ENCODE results near the gene FCGR3A.
"Not testable (repeated sequence)": the region's sequence is repeated elsewhere in the genome, so short reads cannot be mapped to it uniquely, and the experiment has no call there.

The FCGR3A gene

DNA sequence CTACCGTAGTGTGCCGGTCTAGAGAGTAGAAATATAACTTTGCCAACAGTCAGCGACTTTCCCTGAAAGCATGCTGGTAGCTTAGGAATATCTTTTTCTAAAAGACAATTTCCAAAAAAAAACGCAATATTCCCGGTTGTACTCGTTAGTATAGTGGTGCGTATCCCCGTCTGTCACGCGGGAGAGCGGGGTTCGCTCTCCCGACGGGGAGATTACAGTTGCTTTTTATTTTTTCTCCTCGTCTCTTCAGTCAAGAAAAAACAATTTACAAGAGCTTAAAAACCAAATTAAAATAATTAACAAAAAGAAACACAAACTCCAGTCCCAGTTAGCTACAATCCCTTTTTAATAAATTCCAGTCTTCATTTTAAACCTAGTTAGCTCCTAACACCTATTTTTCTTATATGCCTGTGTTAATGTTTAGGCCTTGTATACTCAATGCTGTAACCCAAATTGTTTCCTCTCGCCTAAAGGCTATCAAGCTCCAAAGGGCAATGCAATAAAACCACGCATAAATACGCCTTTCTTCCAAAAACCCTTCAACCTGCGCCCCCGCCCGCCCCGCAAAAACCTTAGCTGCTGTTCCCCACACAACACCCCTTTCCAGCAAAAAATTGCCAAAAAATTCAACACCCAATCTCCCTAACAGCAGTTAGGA, 17.5 kb downstream of the FCGR3A start:
- no peak for DNase-seq (ENCODE audit: low read depth in 2 of 3, low spot score in 1 of 3)

DNA sequence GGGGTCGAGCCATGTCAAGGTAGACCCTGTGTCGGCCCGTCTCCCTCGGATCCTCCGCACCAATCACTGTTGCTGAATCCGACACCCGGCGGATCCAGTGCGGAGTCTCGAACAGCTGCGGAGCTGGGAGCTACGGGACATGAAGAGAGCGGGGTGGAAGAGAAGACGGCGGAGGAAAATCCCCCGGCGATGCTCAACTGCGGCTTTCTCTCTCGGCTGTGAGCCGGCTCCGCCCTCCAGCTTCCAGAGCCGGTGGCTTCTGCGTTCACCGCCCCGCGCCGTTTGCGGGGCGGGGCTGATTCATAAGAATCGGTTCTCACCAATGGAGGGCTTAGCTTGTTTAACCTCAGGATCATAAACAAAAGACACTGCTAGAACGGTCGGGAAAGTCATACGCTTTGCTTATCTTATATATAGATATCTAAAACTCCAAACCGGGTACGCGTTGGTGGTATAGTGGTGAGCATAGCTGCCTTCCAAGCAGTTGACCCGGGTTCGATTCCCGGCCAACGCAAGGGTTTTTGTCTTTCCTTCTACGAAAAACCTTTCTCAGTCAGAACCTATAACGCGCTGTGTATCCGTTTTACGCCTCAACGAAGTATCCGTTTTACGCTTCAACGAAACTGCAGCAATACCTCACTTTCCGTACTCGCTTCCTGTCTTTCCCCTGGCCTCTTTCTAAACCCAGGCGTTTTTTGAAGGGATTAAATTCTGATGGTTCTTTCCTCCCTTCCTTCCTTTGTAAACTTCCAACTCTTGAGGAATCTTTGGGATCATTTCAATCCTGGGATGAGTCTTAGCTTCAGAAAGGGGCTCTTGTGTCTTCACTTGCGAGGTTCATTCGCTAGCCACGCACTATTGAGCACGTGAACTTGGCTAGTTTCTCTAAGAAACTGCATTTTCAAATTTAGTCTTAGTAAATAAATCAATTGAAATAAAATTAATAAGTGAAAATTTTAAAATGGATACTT, 18.7 kb downstream of the FCGR3A start:
- peak; percentile 85 to 95 (median 94) for DNase-seq (ENCODE audit: low read depth in 2 of 3, low spot score in 1 of 3)

DNA sequence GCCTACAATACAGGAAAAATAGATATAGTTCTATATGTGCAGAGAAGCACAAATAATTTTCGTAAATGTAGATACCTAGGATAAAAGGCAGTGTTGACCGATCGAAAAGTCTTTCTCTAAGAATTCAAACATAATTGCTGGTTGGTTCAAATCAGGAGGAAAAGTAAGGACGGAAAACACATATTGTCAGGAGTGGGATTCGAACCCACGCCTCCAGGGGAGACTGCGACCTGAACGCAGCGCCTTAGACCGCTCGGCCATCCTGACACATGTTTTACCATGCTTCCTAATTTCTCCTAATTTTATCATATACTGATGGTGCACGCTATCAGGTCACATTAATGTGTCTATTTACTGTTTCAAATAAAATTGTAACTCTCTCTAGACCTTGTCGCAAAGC, 19.5 kb downstream of the FCGR3A start:
- DNase-seq (ENCODE audit: low read depth in 2 of 3, low spot score in 1 of 3): peak; percentile 64 to 77 (median 75)

DNA sequence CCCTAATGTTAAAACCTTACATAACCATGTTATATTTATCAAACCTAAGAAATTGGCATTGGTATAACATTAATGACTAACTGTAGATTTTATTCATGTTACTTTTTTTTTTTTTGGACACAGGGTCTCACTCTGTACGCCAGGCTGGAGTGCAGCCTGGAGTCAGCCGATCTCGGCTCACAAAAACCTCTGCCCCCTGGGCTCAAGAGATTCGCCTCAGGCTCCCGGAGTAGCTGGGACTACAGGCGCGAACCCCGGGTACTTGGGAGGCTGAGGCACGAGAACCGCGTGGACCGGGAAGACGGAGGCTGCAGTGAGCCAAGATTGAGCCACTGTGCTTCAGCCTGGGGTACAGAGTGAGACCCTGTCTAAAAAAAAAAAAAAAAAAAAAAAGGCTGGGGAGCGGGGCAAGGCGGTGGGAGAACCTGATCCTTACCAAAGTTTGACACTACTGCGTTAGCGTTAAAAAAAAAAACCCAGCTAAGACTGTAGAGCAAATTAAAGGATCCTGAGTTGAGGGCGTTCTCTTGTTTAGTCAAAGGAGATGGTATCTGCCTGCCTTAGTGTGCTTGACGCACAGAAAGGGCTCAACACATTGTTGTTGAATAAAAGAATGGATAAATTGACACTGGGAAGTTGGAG, 20.0 kb downstream of the FCGR3A start:
- DNase-seq (ENCODE audit: low read depth in 2 of 3, low spot score in 1 of 3): not testable (repeated sequence)

DNA sequence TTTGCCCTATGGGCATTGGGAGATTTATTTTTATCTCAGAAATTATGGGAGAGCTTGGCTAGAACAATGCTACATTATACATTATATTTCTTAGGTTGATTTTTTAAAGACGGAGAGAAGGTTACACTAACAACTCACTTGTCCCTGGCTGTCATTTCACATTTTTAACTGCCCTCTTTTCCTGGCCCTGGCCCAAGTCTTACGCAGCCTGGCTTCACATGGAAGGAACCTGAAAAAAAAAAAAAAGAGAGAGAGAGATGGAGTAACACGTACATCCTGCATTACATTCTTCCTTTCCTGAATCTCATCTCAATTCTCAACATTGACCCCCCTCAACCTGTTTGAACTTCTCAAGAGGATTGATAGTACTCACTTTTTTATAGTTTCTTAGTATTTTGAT, 21.1 kb downstream of the FCGR3A start:
- not testable (repeated sequence) for DNase-seq (ENCODE audit: low read depth in 2 of 3, low spot score in 1 of 3)

DNA sequence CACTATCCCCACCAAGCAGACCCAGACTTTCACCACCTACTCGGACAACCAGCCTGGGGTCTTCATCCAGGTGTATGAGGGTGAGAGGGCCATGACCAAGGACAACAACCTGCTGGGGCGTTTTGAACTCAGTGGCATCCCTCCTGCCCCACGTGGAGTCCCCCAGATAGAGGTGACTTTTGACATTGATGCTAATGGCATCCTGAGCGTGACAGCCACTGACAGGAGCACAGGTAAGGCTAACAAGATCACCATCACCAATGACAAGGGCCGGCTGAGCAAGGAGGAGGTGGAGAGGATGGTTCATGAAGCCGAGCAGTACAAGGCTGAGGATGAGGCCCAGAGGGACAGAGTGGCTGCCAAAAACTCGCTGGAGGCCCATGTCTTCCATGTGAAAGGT, 23.7 kb downstream of the FCGR3A start:
- not testable (repeated sequence) for DNase-seq (ENCODE audit: low read depth in 2 of 3, low spot score in 1 of 3)

DNA sequence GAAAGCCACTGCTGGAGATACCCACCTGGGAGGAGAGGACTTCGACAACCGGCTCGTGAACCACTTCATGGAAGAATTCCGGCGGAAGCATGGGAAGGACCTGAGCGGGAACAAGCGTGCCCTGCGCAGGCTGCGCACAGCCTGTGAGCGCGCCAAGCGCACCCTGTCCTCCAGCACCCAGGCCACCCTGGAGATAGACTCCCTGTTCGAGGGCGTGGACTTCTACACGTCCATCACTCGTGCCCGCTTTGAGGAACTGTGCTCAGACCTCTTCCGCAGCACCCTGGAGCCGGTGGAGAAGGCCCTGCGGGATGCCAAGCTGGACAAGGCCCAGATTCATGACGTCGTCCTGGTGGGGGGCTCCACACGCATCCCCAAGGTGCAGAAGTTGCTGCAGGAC, 24.3 kb downstream of the FCGR3A start:
- not testable (repeated sequence) for DNase-seq (ENCODE audit: low read depth in 2 of 3, low spot score in 1 of 3)

DNA sequence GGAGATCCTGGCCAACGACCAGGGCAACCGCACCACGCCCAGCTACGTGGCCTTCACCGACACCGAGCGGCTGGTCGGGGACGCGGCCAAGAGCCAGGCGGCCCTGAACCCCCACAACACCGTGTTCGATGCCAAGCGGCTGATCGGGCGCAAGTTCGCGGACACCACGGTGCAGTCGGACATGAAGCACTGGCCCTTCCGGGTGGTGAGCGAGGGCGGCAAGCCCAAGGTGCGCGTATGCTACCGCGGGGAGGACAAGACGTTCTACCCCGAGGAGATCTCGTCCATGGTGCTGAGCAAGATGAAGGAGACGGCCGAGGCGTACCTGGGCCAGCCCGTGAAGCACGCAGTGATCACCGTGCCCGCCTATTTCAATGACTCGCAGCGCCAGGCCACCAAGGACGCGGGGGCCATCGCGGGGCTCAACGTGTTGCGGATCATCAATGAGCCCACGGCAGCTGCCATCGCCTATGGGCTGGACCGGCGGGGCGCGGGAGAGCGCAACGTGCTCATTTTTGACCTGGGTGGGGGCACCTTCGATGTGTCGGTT, 24.8 kb downstream of the FCGR3A start:
- DNase-seq (ENCODE audit: low read depth in 2 of 3, low spot score in 1 of 3): not testable (repeated sequence)

DNA sequence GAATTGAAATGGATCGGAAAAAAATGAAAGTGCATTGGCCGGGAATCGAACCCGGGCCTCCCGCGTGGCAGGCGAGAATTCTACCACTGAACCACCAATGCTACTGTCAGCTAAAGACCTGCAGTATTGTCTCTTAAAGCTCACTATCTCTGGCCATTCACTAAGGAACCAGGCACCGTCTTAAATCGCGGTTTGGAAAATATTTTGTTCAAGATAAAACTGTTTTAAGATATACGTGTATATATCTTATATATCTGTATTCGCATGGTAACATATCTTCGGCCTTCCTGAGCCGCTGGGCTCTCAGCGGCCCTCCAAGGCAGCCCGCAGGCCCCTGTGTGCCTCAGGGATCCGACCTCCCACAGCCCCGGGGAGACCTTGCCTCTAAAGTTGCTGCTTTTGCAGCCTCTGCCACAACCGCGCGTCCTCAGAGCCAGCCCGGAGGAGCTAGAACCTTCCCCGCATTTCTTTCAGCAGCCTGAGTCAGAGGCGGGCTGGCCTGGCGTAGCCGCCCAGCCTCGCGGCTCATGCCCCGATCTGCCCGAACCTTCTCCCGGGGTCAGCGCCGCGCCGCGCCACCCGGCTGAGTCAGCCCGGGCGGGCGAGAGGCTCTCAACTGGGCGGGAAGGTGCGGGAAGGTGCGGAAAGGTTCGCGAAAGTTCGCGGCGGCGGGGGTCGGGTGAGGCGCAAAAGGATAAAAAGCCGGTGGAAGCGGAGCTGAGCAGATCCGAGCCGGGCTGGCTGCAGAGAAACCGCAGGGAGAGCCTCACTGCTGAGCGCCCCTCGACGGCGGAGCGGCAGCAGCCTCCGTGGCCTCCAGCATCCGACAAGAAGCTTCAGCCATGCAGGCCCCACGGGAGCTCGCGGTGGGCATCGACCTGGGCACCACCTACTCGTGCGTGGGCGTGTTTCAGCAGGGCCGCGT, 25.5 kb downstream of the FCGR3A start, which contains the start of gene HSPA6:
HSPA6 (plus strand) TSS at position 724 of the 925 bp plus-strand sequence; CDS start at position 843, 119 bp downstream.
- peak; percentile 53 to 92 (median 76) for DNase-seq (ENCODE audit: low read depth in 2 of 3, low spot score in 1 of 3)

DNA sequence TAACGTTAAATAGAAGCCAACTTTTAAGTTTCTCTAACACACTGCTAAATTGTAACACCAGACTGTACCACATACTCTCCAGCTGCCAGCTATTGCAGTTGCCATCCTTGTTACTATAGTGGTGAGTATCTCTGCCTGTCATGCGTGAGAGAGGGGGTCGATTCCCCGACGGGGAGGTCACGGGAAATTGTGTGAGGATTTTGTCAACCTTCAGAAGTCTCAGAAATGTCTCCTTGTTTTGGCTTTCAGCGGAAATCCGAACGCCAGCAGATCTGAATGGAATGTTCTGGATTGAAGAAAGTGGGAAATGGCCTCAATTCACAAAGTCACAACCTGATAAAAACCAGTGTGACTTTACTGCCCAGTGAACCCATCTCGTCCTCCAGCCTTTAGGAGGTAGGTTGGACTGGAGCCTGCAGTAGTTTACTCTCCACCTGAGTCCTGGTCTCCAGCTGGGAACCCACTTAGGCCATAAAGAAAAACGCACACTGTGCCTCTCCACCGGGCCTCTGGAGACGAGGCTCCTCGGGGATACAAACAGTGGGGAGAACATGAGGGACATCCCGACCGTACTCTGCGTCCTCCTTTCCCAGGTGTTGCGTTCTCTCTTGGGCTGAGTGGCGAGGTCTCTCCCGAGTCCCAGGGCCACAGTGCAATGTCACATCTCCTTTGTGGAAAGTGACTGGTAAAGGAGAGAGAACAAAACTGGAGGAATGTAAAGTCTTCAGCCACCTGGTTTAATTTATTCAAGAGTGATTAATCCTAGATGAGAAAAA, 26.4 kb downstream of the FCGR3A start:
- not testable (repeated sequence) for DNase-seq (ENCODE audit: low read depth in 2 of 3, low spot score in 1 of 3)

DNA sequence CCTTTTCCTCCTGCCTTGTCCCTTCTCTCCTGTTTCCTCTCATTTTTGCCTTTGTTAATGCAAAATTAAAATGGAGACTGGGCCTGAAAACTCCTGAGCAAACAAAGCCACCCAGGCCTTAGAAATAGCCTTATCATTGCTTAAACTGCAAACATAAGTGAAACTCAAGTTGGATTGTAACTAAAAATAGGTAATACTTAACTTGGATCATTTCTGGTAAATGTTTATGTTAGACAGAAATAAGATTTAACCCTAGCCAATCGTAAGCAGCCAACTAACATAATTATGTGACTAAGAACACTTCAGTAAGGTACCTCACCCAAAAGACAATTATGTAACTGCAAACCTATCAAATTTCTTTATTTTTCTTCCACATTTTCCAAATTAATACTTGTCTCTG, 35.7 kb downstream of the FCGR3A start:
- not testable (repeated sequence) for DNase-seq (ENCODE audit: low read depth in 2 of 3, low spot score in 1 of 3)

DNA sequence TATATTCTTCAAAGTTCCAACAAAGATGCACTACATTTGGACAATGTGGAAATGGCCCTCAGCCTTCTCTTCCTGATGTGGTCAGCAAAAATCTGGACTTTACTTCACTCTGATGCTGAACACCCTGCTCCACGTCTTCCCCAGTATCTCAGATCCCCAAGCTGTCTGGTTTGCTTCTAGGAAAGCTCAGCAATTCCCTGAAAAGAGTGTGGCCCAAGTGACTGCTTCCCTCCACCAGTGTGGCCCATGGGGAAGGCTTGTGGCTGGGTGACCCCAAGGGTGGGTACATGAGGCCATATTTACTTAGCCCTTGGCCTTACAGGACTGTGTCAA, 36.2 kb downstream of the FCGR3A start:
- DNase-seq (ENCODE audit: low read depth in 2 of 3, low spot score in 1 of 3): not testable (repeated sequence)

DNA sequence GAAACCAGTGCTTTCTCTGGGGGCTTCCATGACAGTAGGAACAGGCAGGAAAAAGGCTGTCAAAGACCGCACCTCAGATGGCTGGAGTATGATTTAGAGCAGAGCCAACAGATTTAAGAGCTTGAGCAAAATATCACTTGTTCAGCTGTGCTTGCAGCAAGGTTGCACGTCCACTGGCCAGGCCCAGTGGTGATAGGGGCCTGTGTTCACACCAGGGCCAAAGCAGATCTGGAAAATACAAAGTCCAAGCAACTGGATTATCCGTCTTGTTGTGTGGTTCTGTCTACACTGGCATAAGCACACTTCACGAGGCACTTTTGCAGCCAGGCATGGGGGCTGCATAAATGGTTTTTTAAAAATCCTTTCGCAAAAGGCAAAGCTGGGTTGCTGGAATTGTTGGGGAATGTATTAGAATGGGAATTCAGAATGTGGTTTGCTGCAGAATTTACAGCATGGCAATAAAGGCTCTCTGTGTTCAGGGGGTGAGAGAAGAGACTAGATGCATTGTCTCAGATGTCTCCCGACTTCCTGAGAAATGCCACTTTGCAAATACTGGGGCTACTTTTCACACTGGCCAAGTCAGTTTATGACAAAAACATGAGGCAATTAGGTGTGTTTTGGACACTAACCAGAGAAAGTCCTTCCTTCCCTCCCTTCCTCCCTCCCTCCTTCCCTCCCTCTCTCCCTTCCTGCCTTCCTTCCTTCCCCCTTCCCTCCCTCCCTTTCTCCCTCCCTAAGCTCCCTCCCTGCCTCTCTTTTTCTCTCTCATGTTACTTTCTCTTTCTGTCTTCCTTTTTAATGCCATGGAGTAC, 36.8 kb downstream of the FCGR3A start:
- not testable (repeated sequence) for DNase-seq (ENCODE audit: low read depth in 2 of 3, low spot score in 1 of 3)

DNA sequence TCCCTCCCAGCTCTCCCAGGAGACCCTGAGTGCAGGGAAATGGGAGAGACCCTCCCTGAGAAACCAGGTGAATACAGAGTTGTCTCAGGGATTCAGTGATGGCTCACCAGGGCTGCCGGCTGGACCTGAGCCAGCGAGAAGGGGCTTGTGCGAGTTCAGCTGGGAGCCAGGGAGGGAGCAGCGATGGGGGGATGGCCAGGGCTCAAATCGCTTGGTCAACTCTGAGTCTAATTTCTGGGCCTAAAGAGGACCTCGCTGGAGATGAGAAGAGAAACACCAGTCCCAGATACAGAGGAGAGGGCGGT, 37.9 kb downstream of the FCGR3A start:
- no peak for DNase-seq (ENCODE audit: low read depth in 2 of 3, low spot score in 1 of 3)

DNA sequence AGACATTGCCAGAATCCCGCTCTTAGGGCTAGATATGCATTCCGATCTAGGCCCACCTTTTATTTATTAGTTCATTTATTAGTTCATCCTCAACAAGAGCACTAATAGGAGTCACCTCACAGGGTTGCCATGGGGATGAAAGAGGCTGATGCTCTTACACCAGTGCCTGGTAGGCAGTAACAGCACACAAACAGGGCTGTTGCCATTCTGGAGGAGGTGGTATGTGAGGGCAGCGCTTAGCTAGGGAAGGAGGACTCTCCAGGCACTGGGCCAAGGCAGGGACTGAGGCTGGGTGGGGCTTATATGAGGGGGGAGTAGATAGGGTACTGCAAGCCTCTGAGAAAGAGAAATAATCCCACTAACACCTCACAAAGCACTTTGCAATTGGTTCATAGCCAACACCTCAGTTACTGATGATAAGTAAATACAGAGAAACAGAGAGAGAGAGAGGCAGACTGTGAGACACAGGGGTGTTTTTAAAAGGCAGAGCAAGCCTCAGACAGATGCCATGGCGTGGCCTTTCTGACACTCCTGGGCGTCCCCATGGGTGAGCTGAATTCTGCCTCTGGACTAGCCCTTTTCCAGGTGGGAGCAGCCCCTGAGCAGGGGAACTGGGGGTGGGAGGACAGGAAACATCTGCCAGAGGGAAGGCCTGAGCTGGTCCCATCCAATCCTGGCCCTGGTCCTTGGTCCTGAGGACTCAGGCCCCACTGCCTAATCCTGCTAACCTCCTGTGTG, 38.4 kb downstream of the FCGR3A start:
- no peak for DNase-seq (ENCODE audit: low read depth in 2 of 3, low spot score in 1 of 3)

DNA sequence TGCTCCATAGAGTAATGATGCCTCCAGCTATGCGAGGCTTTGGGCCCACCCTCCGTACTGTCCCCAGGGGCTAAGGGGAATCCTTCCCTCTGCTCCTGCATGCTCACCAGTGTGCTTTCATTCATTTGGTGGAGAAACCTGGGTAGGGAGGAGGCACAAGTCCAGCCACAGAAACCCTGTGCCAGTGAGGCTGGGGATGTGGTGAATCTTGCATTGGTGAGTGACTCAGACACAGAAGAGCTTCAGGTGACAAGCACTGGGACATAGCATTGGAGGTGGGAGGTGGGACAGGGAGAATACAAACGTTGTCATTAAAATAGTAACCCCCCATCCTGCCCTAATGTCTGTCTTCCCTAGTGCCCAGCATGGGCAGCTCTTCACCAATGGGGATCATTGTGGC, 39.1 kb downstream of the FCGR3A start:
- no peak for DNase-seq (ENCODE audit: low read depth in 2 of 3, low spot score in 1 of 3)

DNA sequence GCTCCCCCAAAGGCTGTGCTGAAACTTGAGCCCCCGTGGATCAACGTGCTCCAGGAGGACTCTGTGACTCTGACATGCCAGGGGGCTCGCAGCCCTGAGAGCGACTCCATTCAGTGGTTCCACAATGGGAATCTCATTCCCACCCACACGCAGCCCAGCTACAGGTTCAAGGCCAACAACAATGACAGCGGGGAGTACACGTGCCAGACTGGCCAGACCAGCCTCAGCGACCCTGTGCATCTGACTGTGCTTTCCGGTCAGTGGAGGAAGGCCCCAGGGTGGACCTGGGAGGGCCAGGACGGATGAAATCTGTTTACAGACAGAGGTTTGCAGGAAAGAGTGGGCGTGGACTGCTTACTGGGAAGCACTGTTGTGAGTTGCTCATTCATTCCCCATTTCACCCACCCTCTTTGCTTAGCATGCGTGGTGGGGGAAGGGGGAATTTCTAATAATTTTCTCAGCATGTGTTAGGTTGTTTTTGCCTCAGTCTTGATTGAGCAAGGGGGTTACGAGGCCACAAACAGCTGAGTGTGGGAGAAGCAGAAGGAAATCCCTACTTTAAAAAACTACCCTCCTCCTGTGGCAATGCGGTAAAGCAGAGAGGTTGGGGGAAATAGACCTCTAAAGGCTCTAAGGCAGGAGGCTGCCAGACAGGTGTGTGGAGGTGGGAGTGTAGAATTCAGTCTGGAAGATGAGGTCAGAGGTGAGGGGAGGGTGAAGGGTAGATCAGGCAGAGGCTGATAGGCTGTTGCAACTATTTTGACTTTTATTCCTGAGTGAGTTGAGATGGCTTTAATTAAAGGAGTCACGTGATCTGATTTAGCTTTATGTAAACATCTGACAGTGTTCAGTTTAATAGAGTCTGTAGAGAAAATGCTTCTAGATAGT, 43.0 kb downstream of the FCGR3A start:
- no peak for DNase-seq (ENCODE audit: low read depth in 2 of 3, low spot score in 1 of 3)

Measured in stimulated activated CD4-positive, alpha-beta T cell treated with anti-CD3 and anti-CD28 coated beads, Interleukin-12 subunit alpha, Interleukin-12 subunit beta, amount 100 ng/mL, for 48 hours (primary cell).